Raji (cell line): ENCODE measurements around the gene GHR.

Experiments
- POLR2A ChIP-seq: IDR thresholded peaks from 2 replicates; pipeline ENCODE4 v1.6.1; 2011; ENCODE audit warnings: low read depth, low read length, control low read depth; ENCODE audit not compliant: insufficient read depth

GHR gene

DNA sequence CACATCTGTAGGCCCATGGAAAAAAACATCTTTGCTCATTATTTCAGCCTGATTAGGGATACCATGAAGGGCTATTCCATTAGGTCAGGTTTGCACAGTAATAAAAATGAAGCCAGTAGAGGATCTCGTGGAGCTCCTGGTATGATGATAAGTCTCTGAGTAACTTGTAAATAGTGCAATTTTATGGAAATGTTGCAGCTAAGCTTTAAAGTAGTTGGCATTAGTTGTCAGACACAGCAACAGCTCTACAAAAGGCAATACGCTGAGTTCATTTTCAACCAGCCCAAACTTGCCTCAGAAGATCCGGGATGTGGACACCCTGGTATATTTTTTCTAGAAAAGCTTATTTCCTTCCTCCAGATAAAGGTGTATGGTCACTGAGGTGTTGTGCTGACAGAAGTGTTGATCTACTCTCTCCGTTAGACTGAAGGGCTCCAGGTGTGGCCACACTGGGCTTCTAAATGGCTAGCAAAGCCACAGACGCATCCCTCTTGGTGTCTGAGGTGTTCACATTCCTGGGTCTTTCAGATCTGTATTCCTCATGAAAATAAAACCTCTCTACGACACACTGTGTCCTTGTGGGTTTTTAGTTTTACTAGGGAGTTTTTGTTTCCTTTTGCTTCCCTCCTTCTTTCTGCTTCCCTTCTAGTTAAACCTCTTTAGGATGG, 141.6 kb downstream of the GHR start:
- TF ChIP-seq POLR2A: no peak

DNA sequence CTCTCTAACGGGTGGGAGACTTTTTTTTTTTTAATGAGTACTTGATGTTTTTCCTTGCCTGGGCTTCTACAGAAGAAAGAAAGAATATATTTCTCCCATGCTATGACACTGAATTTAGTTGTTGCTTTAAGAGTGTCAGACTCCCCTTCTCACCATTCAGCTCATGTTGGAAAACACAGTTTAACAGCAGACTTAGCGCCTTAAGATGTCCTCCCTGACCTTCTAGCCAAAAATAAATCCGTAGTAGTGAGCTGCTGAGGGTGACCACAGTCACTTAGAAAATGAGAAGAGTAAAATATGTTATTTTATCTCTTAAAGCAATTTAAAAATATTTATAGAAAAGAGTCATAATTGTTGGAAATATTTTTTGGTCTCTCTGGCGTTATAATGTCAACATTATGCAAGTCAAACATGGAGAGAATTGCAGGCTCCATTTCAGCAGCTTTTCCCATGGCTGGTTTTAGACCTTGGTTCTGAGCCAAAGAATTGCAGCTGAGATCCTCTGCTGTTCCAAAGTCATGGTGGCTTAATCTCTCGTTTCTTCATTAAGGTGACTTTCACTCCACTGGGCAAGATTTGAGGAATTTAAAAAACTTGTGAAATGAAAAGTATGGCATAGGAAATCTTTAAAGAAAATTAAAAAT, 143.5 kb downstream of the GHR start:
- no peak for TF ChIP-seq POLR2A

DNA sequence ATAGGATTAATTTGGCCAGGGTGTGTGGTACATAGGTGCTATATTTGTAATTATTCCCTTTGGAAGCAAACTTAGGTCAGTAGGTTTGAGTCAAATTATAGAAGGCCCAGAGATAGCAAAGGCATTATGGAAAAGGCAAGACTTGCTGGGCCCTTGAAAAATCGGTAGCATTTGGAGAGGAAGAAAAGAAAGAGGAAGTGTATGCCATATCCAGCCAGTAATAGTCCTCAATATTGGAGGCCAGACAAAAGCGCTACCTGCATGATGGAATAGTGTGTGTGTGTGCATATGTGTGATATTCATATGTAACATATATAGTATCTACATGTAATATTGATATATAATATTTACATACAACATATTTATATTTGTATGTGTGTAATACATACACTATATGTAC, 146.1 kb downstream of the GHR start:
- no peak for TF ChIP-seq POLR2A

DNA sequence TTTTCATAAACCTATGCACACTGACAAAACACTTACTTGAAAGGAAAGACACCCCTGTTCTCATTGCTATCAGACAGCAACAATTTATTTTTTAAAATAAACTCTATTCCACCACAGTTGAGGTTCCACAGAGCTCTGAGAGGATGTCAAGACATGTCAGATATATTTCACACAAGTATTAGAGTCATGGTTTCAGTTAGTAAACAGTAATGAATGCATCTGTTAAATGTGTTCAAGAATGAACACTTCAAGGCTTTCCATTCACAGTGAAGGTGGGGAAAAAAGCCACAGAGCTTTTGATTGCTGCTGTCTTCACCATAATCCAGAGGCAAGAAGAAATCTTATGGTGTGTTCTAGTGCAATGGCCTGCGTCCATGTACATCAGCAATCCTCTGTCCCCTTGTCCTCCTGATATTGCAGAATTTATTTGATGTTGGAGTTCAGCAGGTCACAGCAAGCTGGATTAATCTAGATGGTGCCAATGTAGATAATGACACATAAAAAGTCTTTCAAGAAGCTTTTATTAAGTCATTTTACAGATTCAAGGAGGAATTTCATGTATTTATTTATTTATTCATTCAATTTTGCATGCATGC, 146.8 kb downstream of the GHR start:
- TF ChIP-seq POLR2A: no peak

DNA sequence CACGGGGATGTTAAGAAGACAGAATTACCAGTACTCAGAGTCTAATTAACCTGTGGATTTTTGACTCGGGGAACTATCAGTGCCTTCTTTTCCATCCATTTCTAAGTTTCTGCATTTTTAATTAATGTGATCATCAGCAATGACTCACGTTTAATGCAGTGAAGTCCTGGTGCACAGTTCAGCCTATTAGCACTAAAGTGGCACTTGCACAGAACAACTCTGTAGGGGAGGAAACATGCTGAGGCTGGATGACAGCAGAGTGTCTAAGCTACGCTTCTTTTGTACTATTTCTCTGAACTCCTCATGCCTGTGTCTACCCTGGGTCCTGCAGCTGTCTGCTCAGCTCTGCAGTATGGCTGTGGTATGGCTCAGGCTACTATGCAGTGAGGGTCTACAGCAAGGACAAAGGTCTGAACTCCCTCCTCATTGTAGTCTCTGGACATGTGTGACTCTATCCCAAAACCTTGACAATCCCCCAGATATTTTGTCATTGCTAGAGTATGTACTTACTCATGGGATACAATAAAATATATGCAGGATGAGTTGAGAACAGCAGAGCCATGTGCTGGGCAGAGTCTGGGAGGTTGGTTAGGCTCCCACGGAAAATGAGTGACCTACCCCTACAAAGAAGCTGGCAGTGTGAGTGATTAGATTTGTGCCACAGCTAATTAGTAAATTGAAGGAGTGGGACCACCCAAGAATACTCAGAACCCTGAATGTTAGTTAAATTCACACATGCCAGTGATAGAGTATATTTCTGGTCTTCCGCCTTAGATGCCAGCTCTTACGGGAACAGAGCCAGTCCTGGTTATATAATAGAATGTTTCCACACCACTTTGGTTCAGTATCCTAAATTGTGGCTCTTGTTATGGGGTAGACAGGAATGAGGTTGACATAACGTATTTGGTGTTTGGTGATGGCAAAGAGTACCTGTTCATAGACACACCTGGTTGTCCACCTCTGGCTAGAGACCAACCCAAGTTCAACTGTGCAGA, 148.0 kb downstream of the GHR start:
- TF ChIP-seq POLR2A: no peak

DNA sequence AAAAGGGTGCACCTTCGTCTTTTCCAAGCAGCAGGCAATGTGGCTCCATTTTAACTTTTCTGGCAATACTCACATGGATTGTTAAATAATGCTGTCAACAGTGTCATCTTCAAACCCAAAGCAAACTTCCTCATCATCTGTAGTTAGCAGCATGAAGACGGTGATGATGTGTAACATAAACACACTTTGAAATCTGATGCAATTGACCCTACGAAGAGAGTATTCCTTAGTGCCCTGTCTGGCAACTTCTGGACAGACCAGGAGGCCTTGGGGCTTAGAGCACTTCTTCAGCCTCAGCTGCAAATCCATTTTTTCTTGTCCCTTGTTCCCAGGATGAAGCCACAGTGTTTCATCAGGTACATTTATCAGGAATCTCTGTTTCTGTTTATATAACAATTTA, 149.1 kb downstream of the GHR start:
- TF ChIP-seq POLR2A: no peak

DNA sequence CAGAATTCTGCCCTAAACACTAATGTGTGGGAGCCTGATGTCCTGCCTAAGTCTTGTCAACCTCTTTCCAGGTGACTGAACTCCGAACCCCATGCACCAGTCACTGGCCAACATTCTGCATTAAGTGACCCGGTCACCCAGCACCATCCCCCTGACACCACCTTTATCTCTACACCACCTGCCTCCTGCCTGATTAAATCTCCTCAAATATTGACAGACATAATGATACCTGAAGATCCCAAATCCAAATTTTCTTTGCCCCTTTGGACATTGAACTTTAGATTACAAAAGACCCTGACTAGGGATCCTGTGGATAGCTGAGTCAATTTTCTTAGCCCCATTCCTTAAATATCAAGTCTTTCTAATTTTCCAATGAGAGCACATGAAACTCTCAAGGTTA, 150.1 kb downstream of the GHR start:
- no peak for TF ChIP-seq POLR2A

DNA sequence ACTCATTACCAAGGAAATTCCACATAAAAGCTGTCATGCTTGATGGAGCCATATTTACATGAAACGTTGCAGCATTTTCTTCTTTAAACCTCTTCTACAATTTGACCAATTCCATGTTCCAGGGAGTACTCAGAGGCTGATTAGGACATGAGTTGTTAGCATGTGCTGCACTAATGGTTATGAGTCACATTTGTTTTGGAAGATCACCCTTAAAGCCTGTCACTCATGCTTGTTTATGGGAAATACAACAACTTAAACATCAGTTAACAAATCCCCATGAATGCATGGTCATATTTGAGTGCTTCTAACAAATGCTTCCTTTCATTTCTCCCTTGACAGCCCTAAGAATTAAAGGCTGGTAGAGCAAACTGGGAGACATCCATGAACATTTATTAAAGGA, 156.1 kb downstream of the GHR start:
- no peak for TF ChIP-seq POLR2A

DNA sequence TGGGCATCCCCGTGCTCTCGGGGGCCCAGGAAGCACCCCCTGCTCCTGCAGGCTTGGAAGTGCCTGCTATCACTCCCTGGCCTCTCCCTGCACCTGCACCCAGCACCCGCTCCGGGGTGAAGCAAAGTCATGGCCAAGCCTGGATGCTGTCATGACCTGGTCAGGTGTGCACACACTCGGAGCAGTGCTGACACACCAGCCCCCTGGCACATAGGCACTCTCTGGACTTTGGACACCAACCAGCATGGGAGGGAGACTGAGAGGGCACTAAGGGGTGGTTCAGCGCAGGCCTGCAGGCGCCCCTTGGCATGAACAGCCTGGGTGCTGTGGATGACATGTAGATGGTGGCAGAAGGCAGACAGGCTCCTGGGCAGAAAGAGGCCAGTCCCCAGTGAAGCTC, 158.6 kb downstream of the GHR start:
- no peak for TF ChIP-seq POLR2A

DNA sequence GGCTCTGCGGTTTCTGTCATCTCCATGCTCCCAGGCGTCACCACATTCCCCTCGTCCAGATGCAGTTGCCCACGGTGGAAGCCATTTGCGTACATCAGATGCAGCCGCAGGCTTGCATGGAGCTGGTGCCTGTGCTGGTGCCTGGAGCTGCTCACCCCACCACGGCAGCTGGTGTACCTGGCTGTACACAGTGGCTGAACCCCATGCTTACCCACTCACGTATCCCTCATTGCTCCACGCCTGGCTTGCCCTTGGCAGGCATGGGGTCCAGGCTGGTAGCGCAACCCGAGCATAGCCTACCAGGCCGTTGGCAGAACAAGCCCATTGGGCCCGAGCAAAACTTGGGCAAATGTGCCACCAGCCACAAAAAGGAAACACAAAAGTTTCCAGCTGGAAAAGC, 159.5 kb downstream of the GHR start:
- TF ChIP-seq POLR2A: no peak

DNA sequence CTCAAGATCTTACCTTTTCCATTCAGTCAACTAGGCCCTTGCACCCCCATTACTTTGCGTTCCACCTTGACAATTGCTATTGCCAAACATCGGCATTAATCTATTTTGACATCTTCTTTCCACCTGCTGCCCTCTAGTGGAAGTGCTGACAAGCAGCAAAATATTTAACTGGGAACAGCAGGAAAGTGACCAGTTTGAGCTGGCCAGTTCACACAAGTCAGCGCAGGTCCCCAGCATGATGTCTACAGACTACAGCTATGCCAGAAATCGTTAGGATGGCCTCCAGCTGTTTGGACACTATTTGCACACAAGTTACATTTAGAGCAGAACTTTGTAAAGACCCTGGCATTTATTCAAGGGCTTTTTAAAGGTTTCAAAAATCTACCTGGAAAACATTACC, 160.1 kb downstream of the GHR start:
- no peak for TF ChIP-seq POLR2A

DNA sequence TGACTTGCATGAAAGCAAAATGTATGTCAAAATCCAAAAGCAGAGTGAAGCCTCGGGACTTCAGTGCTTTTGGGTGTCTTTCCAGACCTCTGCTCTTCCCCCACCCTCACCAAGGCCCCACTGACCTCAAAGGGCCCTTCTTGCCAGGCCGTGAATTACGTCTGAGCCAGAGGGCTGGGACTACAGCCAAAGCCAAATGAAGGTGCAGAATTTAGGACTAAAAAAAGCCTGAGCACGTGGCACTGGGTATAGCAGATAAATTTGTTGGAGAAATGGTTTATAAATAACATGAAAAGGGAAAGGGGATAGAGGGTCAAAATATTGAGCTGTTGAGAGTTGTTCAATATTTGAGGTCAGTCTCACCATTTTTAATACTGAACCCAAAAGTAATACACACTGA, 163.4 kb downstream of the GHR start:
- TF ChIP-seq POLR2A: no peak

DNA sequence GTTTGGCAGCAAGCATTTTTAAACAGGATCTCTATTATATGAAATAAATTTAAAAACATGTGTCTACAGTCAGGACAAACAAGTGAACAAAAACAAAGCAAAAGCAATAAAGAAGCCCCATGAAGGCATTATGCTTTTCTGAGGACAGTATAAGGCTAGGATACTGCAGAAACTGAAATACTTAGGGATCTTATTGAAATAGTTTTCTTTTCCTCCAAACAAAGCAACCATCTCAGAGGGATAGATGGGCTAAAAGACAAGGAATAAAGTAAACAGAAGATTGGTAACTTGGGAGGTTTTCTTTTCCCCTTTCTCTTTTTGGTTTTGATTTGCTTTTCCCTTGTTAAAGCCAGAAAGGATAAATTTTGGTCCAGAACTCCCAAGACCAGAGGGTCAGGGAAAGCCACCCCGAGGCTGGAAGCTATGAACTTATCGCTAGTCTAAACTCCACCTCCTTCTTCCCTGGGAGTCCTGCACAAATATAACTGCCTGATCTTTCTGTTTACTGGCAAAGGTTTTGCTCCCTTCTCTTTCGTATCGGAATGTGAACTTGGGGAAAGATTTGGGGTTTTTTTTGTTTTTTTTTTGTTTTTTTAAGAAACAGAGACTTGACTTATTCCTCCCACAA, 164.0 kb downstream of the GHR start:
- TF ChIP-seq POLR2A: no peak

DNA sequence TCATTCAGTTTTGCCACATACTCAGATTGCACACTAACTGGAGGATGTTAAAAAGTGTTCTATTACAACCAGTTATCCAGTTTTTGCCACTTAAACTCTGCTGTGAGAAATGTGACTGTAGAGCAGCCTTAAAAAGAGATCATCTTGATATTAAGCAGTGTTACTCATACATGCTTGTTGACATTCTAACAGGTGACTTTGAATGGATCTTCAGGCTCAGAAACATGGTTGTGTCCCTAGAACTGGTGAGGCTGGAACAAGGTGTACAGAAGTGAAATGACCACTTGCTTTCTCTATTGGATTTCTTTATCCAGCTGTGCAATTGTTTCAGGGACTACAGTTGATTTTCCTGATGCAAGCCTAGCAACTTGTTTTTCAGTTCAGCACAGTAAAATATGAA, 167.3 kb downstream of the GHR start:
- TF ChIP-seq POLR2A: no peak

DNA sequence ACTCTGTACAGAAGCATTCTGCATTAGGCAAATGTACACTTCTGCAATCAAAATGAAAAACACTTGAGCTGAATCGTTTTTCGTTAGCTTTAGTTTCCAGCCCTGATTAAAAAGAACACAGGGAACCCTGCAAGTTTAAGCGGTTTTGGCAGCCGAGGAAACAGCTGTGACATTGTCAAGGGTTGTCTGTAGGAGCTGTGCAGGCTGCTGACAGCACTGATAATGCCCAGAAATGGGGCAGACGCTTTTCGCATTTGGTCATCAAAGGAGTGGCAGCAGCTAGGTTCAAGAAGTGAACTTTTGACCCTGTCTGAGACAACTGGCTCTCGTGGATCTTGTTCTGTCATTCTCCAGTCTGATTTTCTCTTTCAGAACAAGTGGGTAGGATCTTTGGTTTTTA, 167.8 kb downstream of the GHR start:
- no peak for TF ChIP-seq POLR2A

DNA sequence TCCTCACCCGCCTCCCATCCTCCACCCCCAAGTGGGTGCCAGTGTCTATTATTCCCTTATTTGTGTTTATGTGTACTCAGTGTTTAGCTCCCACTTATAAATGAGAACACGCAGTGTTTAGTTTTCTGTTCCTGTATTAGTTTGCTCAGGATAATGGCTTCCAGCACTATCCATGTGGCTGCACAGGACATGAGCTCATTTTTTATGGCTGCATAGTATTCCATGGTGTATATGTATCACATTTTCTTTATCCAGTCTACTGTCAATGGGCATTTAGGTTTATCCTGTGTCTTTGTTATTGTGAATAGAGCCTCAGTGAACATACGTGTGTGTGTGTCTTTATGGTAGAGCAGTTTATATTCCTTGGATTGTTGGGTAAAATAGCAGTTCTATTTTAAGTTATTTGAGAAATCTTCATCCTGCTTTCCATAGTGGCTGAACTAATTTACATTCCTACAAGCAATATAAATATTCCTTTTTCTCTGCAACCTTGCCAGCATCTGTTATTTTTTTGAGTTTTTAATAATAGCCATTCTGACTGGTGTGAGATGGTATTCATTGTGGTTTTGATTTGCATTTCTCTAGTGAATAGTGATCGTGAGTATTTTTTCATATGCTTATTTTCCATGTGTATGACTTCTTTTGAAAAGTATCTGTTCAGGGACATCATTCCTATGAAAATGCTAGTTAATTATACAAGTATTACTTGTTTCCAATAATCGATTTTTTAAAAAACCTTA, 169.3 kb downstream of the GHR start:
- TF ChIP-seq POLR2A: no peak
